Ammon's horn (tissue), 1 donor: ENCODE data around the gene DST.

Source experiments
- DNase-seq: peaks from one replicate; pipeline ENCODE4 v3.0.0-alpha.2; 2016; ENCODE audit warnings: low spot score

Gene DST

DNA sequence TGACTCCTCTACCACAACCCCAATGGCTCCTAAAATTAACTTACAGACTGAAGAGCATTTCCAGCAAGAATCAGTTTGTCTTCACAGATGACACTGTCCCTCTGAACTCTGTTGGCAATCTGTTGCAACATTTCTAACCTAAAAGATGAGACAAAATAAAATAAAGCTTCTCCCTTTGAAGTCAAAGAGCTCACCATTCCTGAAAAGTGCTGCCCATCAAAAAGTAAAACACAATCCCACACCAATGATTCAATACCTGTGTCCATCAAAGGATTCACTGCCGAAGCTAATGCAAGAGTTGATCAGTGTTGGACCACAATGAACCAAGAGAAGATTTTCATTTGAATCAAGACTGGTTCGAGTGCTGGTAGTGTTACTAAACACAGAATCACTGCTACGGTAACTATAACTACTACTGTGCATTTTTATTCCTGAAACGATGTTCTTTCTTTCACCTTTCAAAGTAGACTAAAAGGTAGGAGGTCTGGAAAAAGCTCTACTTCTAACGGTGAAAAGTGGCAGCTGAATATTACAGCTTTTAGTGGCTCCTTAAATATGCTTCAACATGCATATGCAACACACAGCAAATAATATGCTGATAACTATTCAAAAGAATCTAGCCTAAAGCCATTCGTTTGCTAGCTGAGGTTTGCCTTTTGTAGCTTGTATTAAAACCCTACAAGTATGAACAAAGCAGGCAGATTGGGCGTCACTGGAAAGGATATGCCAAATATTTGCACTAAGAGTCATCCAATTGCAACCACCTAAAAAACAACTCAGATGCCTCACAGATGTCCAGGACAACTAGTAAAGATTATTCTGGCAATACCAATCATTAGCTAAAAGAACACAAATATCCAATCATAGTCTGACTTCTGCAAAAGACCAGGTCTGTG is at the start of gene DST:
Gene DST (minus strand): TSS at position 524 of the 896 bp plus-strand sequence.
- DNase-seq: no peak

- no peak for DNase-seq
Observed at GRCh38 chr6:56691814-56692213, 49.1 kb upstream of the DST start.

GRCh38 chr6:56691286-56691595 is 48.6 kb upstream of the DST start:
- DNase-seq: no peak

- DNase-seq: no peak
Observed at GRCh38 chr6:56690519-56691285, 48.0 kb upstream of the DST start.

DNA sequence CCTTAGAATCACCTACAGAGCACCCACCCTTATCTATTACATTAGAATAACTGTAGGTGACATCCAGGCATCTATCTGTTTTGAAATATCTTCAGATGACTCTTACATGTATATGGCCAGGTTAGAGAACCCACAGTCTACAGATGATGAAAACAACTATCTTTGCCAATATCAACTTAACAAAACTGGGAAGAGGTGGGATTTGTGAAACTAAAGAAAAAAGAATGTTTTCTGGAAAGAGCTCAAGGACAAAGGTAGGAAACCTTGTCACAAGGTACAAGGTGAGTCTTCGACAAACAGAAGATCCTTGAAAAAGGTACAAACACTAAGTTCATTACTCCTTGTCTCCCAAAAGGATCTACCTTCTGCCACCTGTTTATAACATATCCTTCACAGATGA is 47.0 kb upstream of the DST start:
- no peak for DNase-seq

DNA sequence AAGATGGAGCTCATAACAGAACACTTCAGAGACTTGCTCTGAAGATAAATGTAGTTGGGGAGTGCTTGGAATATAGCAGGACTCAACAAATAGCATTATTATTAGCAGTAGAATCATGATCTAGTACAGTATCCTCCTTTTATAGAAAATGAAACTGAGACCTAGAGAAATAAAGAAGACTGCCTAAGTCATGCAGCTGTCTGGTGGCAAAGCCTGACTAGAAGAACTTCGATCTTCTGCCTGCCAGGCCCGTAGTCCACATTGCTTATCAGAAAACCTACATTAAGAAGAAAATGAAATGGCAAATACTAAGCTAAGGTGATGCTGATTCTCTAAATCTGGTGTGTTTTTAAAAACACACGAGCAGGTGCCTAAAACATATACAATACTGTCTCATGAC is 46.4 kb upstream of the DST start:
- DNase-seq: no peak

GRCh38 chr6:56688521-56688920 is 45.8 kb upstream of the DST start:
- no peak for DNase-seq

- no peak for DNase-seq
Observed at GRCh38 chr6:56687551-56687950, 44.9 kb upstream of the DST start.

GRCh38 chr6:56686429-56686828 is 43.7 kb upstream of the DST start:
- no peak for DNase-seq

DNA sequence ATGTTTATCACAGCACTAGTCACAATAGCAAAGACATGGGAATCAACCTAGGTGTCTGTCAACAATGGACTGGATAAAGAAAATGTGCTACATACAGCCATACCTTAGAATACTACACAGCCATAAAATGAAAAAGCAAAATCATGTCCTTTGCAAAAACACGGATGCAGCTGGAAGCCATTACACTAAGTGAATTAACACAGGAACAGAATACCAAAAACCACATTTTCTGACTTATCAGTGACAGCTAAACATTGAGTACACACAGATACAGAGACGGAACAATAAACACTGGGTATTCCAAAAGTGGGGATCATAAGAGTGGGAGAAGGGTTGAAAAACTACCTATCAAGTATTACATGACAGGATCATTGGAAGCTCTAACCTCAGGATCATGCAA is 43.3 kb upstream of the DST start:
- DNase-seq: no peak

GRCh38 chr6:56685102-56685733 is 42.5 kb upstream of the DST start:
- no peak for DNase-seq

DNA sequence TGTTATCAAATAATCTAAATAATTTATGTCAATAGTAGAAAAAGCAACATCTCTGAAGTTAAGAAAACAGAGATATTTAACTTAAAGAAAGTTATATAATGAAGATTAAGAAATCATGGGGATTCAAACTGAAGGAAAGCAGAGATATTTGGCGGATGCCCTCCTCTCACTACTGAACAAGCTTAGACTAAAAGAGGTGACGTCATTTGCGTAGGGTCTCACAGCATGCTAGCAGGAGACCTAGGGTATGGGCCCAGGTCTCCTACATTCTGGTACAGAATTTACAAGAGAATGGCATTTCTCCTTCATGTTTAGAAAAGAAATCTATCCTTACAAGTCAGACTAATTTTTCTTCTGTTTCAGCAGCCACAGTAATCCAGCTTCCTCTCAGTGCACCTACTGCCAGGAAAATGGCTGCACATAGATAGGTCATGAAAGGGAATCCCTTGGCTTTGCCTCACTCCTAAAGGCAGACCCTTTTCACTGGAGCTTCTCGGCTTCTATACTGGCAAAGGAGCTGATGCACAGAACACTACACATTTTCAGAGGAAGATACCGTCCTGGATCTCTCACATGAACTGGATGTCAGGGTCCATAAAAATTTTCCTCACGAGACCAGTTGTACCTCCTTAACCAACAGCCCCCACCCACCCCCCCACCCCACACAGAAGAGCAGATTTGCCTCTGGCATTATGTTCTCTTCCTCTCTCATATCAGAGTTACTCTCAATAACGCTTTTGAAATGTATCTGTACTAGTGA is 41.8 kb upstream of the DST start:
- DNase-seq: no peak

- DNase-seq: no peak
Observed at GRCh38 chr6:56683882-56684281, 41.2 kb upstream of the DST start.

DNA sequence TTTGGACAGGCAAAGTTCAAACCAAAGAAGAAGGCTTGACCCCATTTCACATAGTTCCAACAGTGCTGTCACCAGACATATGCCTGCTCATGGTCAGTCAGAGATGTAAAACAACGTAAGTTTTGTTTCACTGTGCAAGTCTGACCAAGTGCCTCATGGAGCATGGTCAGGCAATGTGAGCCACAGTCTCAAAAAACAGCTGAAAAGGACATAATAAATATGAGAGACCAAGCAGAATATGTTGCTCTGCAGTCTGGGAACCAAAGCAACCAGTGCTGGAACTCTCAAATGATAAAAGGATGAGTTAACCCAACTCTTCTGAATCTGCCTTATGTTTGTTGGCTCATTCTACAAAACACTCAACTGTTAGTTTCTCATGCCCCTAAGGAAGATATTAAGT is 39.9 kb upstream of the DST start:
- no peak for DNase-seq

DNA sequence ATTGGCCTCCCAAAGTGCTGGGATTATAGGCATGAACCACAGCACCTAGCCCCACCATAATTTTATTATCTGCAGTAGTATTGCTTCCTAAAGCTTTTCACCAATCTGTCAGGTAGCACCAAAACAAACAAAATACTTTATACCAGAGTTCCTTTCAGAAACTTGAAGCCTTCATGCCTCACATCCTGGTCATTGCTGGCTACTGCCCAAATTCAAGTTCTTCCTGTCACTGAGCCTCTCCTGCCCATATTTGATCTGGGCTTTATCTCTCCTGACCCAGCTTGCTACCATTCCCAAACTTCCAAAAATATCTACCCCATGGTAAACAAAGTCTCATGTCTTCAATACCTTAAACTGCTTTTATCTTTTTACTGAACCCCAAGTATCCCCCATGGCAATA is 34.9 kb upstream of the DST start:
- DNase-seq: no peak

DNA sequence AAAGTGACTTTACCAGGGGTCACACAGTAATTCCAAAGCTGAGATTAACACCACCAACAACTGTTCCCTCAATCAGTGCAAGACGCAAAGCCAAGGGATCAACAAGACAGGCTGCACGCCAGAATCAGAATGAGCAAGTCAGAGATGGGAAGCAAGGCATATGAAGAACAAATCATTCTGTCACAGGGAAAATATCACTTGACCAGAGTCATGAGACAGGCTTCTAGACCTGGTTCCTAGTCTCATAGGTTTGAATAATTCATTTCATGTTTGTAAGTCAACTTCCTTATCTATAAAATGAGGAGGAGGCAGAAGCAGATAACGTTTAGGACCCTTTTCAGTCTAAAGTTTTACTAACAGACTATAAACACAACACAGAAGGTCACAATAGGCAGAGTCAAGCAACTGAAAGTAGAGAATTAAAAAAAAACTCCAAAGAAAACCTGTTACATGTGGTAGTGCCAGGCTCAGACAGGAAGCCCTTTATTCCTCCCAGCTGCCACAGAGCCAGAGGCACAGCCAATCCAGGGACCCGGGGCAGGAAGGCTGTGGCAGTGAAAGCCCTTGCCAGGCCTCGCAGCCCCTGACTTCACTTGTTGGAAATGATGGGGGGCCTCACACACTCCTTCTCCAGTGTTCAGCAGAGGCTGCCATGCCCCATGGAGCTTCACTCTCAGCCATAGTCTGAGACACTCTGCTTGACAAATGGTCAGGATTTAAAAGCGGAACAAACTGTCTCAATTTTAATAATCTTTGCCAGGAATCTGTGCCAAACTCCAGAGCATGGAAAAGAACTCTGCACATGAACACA is 29.2 kb upstream of the DST start:
- DNase-seq: peak; percentile 90

DNA sequence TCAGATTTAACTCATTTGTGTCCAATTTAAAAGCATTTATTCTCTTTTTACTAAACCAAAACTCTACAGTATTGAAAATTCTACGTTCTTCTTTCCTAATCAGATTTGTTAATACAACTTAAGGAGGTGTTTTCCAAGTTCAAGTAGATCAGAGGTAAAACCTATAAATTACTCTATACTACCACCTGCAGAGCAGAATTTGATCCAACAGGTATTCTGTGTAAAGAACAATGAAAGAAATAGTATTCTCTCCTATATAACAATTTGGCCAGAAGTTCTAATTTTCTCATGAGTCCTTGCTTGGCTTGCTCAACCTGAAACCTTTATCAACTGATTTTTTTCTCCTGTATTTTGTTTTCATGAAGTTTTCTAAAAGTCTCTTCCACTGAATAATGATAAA is 28.5 kb upstream of the DST start:
- no peak for DNase-seq

GRCh38 chr6:56669041-56669440 is 26.4 kb upstream of the DST start:
- no peak for DNase-seq

GRCh38 chr6:56668158-56668557 is 25.5 kb upstream of the DST start:
- DNase-seq: no peak

DNA sequence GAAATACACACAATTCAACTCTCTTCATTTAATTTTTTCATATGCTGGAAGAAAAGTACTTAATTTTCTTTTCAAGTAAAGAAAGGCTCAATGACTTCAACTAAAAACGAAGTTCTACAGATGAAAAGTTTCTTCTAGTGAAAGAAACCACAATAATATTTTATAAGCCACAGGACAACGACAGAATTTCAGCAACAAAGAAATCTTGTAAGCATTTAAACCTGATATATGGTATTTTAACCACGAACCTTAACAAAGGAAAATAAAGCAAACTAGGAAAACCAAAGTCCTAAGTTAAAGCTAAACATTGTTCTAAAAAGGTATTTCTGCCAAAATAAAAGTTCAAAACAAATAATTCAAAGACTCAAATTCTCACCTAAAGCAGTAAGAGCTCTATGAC is 24.6 kb upstream of the DST start:
- DNase-seq: no peak

DNA sequence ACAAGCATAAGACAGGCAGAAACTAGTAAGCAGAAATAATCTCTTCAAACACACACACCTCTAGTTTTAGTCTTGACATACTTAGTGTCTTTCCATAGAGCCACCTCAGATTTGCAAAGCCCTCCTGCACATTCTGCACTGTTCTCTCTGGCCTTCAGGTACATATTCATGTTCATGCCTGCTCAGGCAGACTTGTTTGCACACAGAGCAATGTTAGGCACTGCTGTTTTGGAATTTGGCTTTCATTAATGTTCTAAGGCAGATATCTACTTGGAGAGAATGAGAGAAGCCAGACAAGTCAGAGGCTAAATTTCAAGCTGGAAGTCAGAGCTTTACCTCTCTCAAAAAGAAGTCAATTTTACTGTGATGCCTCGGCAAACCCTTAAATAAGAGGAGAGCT is 21.3 kb upstream of the DST start:
- DNase-seq: no peak

DNA sequence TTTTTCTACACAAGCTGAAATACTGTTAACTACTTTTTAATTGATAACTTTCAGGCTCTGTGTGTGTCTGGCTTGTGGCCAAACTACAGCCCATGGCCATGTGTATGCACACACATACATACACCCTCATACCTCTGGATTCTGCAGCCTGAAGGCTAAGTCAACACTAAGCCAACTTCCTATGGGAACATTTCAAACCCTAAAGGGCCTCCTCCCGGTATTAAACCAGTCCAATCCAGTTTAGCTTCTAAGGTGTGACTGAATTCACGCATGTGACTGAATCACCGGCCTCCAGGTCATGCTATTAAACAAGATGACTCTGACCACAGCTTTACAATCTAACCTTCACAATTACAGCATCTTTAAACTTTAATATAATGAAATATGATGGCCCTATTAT is 20.7 kb upstream of the DST start:
- DNase-seq: no peak
